ENCODE results near the gene C8G.

Gene C8G

DNA sequence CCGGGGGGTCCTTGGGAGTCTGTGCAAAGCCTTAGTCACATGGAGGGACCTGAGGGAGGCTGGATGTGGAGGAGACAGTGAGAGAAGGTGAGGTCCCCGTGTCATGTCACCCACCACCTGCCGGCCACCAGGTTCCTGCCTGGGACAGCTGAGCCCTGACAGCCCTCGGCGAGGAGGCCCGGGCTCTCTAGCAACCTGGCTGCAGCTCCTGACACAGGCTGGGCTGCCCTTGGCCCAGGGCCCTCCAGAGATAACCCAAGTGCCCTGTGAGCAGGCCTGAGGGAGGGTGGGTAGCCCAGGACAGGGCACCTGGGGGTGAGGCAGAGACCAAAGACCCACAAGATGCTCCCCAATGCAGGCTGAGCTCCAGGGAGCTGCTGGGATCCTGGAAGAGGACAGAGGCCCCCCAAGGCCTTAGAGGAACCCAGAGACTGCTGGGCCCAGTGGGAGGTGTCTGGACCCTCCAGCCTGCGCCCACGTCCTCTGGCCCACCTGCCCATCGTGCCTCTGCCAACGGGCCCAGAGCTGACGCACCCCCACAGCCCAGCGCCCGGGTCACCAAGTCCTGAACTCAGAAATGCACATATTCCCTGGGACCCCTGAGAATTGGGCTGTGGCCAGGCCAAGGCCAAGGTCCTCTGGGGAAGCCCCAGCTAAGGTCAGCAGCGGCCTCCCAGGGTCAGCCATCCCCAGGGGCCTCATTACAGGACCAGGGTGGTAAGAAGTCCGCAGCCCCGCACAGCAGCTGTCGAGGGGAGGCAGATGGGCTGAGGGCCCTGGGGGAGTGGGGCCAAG lies 23.5 kb downstream of the C8G start:
- DNase-seq (ENCODE audit: low spot score): no peak

DNA sequence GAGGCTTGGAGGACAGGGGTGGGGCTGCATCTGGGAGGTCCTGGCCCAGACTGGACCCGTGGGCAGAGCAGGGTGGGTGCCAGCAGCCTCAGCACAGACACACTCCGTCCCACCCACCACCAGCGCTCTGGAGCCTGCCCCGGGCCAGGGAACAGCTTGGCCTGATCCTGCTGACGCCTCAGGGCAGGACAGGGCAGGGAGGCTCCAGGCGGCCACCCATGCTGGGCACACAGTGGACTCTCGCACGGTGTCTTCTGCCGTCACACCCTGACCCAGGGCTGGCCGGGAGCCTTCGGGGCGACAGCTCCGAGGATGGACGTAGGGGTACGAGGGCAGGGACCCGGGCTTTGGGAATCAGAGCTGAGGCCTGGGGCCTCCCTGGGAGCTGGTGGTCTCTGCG lies 24.1 kb downstream of the C8G start:
- no peak for DNase-seq (ENCODE audit: low spot score)

DNA sequence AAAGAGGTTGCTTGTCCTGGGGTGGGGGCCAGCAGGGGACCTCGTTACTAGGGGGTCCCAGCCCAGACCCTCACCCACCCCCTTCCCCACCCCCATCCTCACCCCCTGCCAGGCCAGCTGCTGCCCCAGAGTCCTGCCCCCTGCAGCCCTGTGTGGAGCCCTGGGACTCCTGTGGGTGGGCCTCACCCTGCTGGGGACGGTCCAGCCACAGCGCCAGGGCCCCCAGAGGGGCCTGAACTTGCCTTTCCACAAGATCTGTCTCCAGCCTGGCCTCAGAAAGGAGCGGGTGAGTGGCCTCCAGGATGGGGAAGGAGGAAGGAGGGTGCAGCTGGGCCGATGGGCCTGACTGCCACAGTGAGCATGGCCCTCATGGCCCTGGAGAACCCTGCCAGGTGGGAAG lies 24.7 kb downstream of the C8G start:
- DNase-seq (ENCODE audit: low spot score): no peak

DNA sequence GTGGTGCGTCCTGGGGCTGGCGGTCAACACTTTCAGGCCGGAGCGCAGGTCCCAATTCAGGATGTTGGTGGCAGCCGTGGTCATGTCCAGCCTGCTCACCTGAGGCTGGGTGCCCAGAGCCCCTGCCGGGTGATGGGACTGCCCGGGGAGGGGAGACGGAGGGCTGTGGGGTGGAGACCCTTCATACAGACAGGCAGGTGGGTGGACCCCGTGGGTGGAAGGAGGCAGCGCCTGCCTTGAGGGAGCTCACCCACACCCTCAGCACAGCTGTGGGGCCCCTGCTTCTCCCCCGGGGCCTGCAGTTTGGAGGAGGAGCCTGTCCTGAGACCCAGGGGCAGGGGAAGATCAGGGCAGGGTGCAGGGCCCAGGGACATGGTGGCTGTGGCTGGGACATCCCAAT lies 25.3 kb downstream of the C8G start:
- DNase-seq (ENCODE audit: low spot score): no peak

DNA sequence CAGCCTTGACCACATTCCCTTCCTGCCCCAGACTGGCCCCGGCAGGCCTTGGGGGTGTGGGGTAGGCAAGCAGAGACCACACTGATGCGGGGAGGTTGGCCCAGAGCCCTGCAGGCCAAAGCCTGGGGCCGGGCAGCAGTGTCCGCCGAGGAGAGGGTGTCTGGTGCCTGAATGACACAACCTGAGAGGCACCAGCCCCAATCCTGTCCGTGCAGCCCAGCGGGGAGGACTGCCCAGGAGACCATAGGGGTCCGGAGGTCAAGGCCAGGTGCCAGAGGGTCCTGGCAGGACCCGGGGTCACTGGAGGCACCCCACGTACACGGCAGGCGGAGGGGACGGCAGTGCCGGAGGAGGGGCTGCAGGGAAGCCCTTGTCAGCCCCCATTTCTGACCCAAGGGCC lies 26.7 kb downstream of the C8G start:
- no peak for DNase-seq (ENCODE audit: low spot score)

DNA sequence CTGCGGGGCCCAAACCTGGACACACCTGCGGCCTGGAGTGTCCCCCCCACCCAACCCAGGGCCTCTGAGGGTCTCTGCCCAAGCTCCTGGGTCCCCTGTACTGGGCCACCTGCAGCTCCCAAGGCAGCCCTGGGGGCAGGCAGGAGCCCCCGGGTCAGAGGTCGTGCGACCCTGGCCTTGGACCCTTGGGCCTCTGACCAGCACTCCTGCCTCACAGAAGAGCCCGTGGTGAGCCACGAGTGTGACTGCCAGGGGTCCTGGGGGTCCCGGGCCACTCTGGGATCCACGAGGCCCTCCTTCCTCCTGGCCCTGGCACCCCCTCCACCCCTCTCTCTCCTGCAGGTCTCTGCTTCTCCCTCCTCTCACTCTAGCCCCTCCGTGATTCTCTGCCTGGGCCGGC lies 27.3 kb downstream of the C8G start:
- DNase-seq (ENCODE audit: low spot score): no peak

DNA sequence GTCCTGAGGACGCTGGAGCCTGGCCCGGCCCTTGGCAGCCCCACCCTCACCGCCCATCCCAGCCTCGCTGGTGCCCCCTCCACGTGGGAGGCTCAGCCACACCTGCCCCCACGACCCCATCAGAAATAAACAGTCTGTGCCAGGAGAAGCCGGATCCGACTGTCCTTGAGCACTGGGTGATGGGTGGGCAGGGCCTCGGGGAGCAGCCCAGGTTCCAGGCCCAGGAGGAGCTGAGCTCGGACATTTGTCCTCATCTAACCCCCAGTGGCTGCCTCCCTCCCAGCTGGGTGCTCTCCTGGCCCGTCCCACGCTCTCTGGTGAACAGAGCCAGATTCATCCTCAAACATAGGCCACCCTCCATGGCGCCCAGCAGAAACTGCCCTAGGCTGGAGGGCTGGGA lies 27.7 kb downstream of the C8G start:
- no peak for DNase-seq (ENCODE audit: low spot score)

DNA sequence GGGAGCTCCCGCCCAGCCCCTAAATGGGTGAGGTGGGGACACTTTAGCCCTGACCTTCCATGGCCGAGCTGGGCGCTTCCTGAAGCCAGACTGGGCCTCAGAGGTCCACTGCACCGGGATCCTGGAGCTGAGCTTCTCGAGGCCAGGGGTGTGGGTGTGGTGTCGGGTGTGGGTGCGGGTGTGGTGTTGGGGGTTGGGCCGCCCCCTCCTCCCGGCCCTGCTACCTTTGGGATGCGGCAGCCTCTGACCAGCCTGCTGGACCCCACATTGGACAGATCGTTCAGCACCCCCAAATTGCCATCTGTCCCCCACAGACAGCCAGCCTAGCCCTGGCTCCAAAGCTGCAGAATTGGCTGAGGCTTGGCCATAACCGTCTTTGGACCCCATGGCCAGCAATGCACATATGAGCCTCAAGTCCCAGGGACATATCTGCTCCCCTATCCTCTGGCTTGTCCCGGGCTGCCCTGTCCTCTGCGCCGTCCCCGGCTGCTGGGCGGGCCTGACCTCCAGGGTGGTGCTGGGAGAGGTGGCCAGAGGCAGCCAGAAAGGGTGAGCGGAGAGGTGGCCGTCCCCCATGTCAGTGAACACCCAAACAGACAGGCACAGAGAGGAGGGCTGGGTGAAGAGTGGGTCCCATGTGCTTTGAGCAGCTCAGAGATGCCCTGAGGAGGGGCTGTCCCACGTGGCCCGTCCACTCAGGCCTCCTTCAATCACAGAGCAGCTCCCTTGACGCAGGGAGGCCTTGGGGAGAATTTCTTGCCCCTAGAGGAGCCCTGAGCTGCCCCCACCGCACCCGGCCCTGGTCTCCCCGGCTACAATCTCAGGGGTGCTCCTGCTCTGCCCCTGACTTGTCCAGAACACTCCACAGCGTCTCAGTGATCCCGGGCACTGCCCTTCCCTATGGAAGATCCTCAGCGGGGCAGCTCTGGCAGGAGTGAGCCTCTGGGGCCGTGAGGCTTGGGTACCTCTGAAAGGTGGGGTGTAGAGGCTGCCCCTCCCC lies 28.9 kb downstream of the C8G start:
- no peak for DNase-seq (ENCODE audit: low spot score)

DNA sequence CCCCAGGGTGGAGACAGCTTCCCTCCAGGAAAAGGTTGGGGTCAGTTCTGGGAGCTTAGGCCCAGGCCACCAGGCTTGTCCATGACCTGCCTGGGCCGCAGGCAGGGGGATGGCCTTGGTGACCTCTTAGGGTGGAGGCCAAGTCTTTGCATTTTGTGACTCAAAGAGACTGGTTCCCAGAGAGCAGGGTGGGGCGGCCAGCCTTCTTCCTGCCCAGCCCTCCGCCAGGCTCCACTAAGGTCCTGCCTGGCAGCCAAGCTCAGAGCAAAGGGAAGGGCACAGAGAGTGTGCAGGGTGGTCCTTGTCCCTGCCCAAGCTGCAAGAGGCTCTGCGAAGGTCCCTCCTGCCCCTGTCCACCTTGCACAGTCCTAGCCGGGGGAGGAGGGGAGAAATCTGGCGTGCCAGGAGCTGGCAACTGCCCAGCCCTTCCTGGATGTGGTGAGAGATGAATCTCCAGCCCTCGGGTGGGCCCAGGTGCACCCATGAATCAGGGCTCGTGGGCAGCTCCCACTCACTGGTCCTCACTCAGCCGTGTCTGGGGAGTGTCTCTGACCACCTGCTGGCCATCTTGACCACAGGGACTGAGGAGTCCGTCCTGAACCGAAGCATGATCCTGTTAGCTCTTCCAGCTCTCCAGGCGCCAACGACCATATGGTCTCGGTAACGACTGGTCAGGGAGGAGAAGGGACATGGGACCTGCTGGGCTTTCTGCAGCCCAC lies 29.9 kb downstream of the C8G start:
- no peak for DNase-seq (ENCODE audit: low spot score)

DNA sequence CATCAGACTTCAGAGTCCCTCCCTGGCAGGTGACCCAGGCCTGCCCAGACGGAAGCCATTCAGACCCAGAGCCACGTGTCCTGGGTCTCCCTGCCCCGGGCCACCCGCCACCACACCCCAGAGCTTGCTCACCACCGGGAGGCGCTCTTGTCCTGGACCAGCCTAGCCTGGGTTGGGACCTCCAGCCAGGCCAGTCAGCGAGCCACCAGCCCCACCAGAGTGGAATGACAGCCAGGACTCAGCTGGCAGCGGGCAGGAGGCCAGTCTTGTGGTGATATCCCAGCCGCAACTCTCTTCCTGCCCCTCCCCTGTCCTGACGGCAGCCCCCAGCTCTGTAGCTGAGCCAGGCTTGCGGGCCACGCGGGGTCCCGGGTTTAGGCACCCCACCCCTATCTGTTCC lies 30.6 kb downstream of the C8G start:
- no peak for DNase-seq (ENCODE audit: low spot score)

DNA sequence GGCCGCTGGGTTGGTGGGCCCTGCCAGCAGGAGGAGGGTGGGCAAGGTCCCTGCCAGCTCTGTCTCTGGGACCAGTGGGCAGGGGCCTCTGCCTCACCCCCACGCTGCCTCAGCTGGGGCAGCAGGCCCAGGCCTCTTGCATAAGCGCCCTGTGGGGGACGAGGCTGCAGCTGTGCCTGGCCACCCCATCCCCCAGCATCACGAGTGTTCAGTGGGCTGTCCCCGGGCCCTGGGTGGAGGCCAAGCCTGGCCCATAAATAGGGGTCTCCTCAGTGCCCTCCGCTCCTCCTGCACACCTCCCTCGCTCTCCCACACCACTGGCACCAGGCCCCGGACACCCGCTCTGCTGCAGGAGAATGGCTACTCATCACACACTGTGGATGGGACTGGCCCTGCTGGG lies 32.2 kb downstream of the C8G start, which contains the start of gene PTGDS:
Gene PTGDS, plus strand, starts transcription at position 282 of the 400 bp plus-strand sequence. Its CDS starts 75 bp downstream, at position 357.
- no peak for DNase-seq (ENCODE audit: low spot score)

DNA sequence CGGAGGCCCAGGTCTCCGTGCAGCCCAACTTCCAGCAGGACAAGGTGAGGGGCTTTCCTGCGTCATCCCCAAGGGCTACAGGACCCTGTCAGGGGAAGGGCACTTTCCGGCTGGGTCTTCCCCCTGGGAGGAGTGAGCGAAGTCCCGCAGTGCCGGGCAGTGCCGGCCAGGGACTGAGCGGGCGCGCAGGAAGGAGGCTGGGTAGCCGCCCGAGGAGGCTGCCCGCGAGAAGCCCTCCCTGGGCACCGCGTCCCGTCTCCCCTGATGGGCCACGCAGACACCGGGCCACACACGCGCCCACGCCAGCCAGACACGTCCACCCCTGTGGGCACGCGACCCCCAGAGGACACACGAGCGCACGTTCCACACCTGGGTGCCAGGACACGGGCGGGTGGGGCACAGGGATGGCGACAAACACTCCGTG lies 32.6 kb downstream of the C8G start:
- DNase-seq (ENCODE audit: low spot score): no peak

DNA sequence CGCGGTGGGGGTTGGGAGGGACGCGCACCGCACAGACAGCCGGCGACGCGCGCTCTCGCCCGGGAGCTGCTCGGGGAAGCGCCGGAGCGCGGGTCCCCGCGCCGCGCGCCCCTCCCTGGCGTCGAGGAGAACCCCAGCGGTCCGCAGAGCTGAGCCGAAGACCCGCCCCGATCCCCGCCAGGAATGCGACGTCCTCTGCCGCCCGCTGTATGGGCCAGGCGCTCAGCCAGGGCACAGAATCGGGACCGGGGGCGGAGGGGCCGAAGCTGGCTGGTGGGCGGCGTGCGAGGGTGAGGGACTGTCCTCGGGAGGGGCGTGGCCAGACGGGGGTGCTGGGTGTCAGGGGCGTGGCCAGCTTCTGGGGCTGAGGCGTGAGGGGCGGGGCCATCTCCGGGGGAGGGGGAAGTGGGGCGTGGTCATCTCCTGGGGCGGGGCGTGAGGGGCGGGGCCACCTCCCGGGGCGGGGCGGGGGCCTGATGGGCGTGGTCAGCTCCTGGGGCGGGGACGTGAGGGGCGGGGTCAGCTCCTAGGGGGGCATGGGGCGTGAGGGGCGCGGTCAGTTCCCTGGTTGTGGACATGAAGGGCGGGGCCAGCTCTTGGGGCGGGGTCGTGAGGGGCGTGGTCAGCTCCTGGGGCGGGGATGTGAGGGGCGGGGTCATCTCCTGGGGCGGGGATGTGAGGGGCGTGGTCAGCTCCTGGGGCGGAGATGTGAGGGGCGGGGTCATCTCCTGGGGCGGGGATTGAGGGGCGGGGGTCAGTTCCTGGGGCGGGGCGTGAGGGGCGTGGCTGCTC lies 33.2 kb downstream of the C8G start:
- peak; percentile 78 for DNase-seq (ENCODE audit: low spot score)

DNA sequence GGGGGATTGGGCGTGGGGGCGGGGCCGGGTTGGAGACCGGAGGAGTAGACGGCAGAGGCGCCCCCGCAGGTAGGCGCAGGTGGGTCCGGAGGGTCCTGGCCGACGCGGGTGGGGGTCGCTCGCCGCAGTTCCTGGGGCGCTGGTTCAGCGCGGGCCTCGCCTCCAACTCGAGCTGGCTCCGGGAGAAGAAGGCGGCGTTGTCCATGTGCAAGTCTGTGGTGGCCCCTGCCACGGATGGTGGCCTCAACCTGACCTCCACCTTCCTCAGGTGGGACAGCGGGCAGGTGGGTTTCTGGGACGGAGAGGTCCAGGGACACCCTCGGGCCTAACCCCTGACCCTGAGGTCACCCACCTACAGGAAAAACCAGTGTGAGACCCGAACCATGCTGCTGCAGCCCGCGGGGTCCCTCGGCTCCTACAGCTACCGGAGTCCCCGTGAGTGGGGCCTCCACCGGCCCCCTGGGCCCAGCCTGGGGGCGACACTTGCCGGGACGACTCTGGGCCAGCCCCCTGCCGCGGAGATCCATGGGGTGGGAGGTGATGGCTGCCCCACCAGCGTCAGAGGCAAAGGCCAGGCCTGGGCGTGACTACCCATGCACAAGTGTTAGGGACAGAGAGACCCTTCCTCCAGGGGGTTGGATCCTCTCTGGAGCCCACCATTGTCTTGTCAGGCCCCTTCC lies 34.0 kb downstream of the C8G start:
- no peak for DNase-seq (ENCODE audit: low spot score)

DNA sequence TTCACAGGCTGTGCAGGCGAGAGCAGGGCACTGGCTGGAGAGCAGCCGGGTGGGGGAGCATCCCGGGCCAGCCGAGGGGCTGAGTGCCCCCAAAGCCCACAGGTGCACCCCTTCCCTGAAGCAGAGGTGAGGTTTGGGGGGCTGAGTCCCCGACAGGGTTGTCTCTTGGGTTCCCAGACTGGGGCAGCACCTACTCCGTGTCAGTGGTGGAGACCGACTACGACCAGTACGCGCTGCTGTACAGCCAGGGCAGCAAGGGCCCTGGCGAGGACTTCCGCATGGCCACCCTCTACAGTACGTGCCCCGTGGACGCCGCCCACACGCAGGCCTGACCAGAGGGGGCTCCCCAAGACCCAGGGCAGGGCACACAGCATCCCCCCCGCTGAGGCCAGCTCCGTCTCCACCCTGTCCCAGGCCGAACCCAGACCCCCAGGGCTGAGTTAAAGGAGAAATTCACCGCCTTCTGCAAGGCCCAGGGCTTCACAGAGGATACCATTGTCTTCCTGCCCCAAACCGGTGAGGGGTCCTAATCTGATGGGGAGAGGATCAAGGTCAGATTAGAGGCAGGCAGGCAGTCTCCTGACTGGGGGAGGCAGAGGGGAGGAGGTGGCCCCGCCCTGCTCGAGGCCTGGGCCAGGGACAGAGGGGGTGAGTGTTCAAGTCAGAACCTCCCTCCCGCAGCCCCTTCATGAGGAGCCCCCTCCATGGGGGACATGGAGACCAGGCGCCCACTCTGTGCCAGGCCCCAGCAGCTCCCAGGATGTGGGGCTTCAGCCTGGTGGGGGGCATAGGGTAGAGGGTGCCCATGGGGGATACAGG lies 34.9 kb downstream of the C8G start:
- no peak for DNase-seq (ENCODE audit: low spot score)

DNA sequence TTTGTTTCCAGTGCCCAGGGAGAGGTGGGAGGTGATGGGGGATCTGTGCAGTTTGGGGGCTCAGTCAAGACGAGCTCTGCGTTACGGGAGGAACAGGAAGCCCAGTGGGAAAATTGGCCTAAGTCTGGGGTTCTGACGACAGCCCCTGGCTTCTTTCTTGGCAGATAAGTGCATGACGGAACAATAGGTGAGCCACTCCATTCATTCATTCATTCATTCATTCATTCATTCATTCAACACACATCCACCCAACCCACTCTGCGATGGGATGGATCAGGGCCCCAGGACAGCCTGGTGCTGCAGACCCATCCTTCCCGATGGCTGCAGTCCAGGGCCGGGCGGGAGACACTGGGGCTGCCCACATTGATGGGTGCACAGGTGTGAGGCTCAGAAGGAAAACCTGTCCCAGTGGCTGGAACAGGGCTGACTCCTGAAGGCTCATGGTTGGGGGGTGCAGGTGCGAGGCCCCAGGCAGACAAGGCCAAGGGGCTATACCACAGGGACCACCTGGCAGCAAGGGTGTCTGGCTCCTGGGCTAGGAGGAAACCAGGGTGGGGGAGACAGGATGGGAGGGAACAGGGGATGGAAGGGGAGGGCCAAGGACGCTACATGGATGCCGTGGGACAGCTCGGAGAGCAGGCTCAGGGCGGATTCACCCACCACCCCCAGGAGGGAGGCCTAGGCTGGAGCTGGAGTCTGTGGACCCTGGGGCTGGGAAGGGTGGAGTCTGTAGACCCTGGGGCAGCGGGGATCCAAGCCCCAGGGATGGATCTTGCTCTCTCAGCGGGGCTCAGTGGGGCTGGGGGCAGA lies 35.8 kb downstream of the C8G start:
- DNase-seq (ENCODE audit: low spot score): no peak

DNA sequence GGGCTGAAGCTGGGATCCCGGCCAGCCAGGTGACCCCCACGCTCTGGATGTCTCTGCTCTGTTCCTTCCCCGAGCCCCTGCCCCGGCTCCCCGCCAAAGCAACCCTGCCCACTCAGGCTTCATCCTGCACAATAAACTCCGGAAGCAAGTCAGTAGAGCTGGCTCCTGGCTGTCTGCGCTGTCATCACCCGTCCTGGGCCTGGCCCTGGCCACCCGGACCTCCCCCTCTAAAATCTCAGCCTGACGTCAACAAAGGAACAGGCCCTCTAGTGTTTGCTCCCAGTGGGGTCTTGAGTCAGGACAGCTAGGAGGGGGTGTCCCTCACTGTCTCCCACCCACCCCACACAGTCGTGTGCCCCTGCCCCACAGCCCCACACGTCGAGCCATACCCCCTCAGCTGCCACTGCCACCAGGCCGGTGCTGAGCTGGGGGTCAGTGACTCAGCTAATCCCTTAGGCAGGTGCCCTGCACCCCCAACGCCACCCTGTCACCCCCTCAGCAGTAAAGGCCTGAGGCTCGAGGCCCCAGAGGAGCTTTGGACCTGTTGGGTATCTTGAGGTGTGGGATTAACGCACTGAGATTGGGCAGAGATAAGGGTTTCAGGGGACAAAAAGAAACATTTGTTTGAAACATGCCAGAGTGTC lies 36.7 kb downstream of the C8G start:
- no peak for DNase-seq (ENCODE audit: low spot score)

DNA sequence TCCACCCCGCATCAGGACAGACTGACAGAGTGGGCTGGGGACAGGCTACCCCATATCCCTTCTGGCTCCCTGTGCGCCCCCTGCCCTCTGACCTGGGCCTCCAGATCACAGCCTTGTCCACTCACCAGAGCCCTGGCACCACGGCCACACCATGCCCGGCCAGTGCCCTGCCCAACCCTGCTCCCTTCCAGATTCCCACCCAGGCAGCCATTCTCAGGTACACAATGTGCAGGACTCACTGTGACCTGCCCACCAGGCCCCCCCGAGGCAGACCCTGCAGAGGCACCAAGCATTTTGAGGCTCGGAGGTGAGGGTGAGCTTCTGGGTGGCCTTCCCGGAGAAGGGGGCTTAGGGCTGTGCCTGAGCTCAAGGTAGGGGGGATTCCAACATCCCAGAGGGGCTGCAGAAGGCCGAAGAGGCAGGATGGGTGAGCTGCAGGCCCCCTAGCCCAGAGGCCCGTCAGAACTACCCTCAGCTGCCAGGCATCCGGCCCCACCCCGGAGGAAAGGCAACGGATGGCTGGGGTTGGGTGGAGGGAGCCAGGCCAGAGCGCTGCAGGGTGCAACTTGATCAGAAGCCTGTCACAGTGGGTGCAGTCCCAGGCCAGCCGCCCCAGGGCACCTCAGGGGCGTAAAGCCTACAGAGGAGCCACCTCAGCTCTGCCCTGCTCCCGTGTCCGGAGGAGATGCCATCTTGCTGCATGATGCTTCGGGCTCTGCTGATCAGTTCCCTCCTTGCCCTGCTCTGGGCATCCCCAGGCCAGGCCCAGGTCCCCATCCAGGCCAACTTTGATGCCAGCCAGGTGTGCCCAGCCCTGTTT lies 37.4 kb downstream of the C8G start, which contains the start of gene LCNL1:
Gene LCNL1, plus strand, starts transcription at position 762 of the 820 bp plus-strand sequence. CDS start 594 bp downstream, outside the sequence.
- DNase-seq (ENCODE audit: low spot score): no peak
